ENCODE results near the gene KIF19.

GRCh38 chr17:74361230-74362068 is 35.4 kb downstream of the KIF19 start, which contains the start of gene BTBD17:
- TF ChIP-seq CTCF (IDR thresholded peaks at IDR 0.05) = peak; percentile 52 to 75 (median 67)
- TF ChIP-seq POLR2A (IDR thresholded peaks at IDR 0.05) = no peak

Measured in testis (tissue), 2 donors.